ENCODE results near the gene TUFT1.

TUFT1 gene

GRCh38 chr1:151502859-151503780, 37.0 kb upstream of the TUFT1 start:
- DNase-seq (ENCODE audit: low read depth in 1 of 2, low spot score in 1 of 2): no peak

GRCh38 chr1:151504252-151504651, 35.9 kb upstream of the TUFT1 start:
- no peak for DNase-seq (ENCODE audit: low read depth in 1 of 2, low spot score in 1 of 2)
- Histone ChIP-seq H3K27me3 (ENCODE audit: insufficient read depth, poor library complexity, severe bottlenecking) (no peaks in the 10 kb centered on the region), H3K4me3 (replicated peaks; ENCODE audit: insufficient read depth, low read length) (no peak overlapping the region), H3K27ac (replicated peaks) (no peak overlapping the region)
- TF ChIP-seq CTCF (IDR thresholded peaks at IDR 0.05; ENCODE audit: insufficient read depth, low read length) (no peak), SPI1 (IDR thresholded peaks at IDR 0.05; ENCODE audit: borderline replicate concordance, low read depth) (no peak), REST (IDR thresholded peaks at IDR 0.05; ENCODE audit: insufficient replicate concordance, low read depth) (no peak), POLR2AphosphoS5 (IDR thresholded peaks at IDR 0.05; ENCODE audit: low read depth) (no peak), GABPA (IDR thresholded peaks at IDR 0.05; ENCODE audit: low read depth) (no peak)

More at GRCh38 chr1:151502859-151503780, 37.0 kb upstream of the TUFT1 start:
- Histone ChIP-seq H3K27me3 (ENCODE audit: insufficient read depth, poor library complexity, severe bottlenecking) (no peaks in the 10 kb centered on the region), H3K4me3 (replicated peaks; ENCODE audit: insufficient read depth, low read length) (no peak overlapping the region), H3K27ac (replicated peaks) (no peak overlapping the region)
- no peak for TF ChIP-seq REST (IDR thresholded peaks at IDR 0.05; ENCODE audit: insufficient replicate concordance, low read depth)
- no peak for TF ChIP-seq GABPA (IDR thresholded peaks at IDR 0.05; ENCODE audit: low read depth)
- no peak for TF ChIP-seq POLR2AphosphoS5 (IDR thresholded peaks at IDR 0.05; ENCODE audit: low read depth)
- no peak for TF ChIP-seq SPI1 (IDR thresholded peaks at IDR 0.05; ENCODE audit: borderline replicate concordance, low read depth)
- TF ChIP-seq CTCF (IDR thresholded peaks at IDR 0.05; ENCODE audit: insufficient read depth, low read length): no peak

- no peak for DNase-seq (ENCODE audit: low read depth in 1 of 2, low spot score in 1 of 2)
- Histone ChIP-seq H3K27ac (replicated peaks) (no peak overlapping the region), H3K27me3 (ENCODE audit: insufficient read depth, poor library complexity, severe bottlenecking) (no peaks in the 10 kb centered on the region), H3K4me3 (replicated peaks; ENCODE audit: insufficient read depth, low read length) (no peak overlapping the region)
- TF ChIP-seq POLR2AphosphoS5 (IDR thresholded peaks at IDR 0.05; ENCODE audit: low read depth): no peak
- no peak for TF ChIP-seq REST (IDR thresholded peaks at IDR 0.05; ENCODE audit: insufficient replicate concordance, low read depth)
- no peak for TF ChIP-seq SPI1 (IDR thresholded peaks at IDR 0.05; ENCODE audit: borderline replicate concordance, low read depth)
- no peak for TF ChIP-seq CTCF (IDR thresholded peaks at IDR 0.05; ENCODE audit: insufficient read depth, low read length)
- TF ChIP-seq GABPA (IDR thresholded peaks at IDR 0.05; ENCODE audit: low read depth): no peak
Measured at GRCh38 chr1:151504759-151505158, 35.4 kb upstream of the TUFT1 start.

All from HL-60 (cell line).